Lung (tissue), 12 donors: ENCODE data around the gene ECD. TPM values are rescaled to one million over a fixed set of nuclear protein-coding genes. Genes with fewer than 3 reads are reported as not detected.

ENCODE experiments used
- ATAC-seq: fragments of 200-7000 bp; cut with Tn5 transposase; one replicate; pipeline ENCODE4 v1.9.1; 2020; ENCODE audit warnings: moderate number of reproducible peaks; ENCODE audit not compliant: insufficient read depth, low FRiP score
- DNase-seq, 3 donors: peaks; one replicate each; pipeline ENCODE4 v3.0.0-alpha.2; 2013 to 2017
- H3K27ac ChIP-seq, 2 donors: one replicate each; pipeline ENCODE4 v1.5.1; 2013; ENCODE audit warnings: mild to moderate bottlenecking in 2 of 2, moderate library complexity in 2 of 2, control low read depth in 1 of 2, inconsistent platforms in 1 of 2, low read depth in 1 of 2, low read length in 1 of 2
- H3K27me3 ChIP-seq, 3 donors: one replicate each; pipeline ENCODE4 v1.5.1; 2013; ENCODE audit warnings: low read length in 2 of 3; ENCODE audit not compliant: control insufficient read depth in 3 of 3, insufficient read depth in 3 of 3
- H3K36me3 ChIP-seq, 4 donors: one replicate each; pipeline ENCODE4 v1.5.1; 2013; ENCODE audit warnings: low read length in 4 of 4, mild to moderate bottlenecking in 1 of 4, moderate library complexity in 1 of 4; ENCODE audit not compliant: control insufficient read depth in 4 of 4, insufficient read depth in 4 of 4
- H3K4me1 ChIP-seq, 5 donors: one replicate each; pipeline ENCODE4 v1.5.1; 2013; ENCODE audit warnings: low read length in 5 of 5, mild to moderate bottlenecking in 2 of 5, moderate library complexity in 1 of 5; ENCODE audit not compliant: control insufficient read depth in 5 of 5, insufficient read depth in 5 of 5
- H3K4me3 ChIP-seq: one replicate; pipeline ENCODE4 v1.5.1; 2013; ENCODE audit warnings: mild to moderate bottlenecking, control low read depth, moderate library complexity
- H3K9ac ChIP-seq, 2 donors: one replicate each; pipeline ENCODE4 v1.5.1; 2013; ENCODE audit warnings: low read length in 2 of 2, control low read depth in 1 of 2; ENCODE audit not compliant: insufficient read depth in 1 of 2
- H3K9me3 ChIP-seq, 4 donors: one replicate each; pipeline ENCODE4 v1.5.1; 2013; ENCODE audit warnings: low read length in 3 of 4, mild to moderate bottlenecking in 1 of 4, moderate library complexity in 1 of 4; ENCODE audit not compliant: control insufficient read depth in 4 of 4, insufficient read depth in 3 of 4
- CTCF ChIP-seq: IDR thresholded peaks from 2 replicates; pipeline ENCODE4 v1.5.1; 2012; ENCODE audit warnings: mild to moderate bottlenecking; ENCODE audit errors: control extremely low read depth, extremely low read depth
- WGBS, 2 donors: extraction: QIAGEN DNeasy Blood & Tissue Kit; methylation state at CpG; one replicate each; pipeline ENCODE4 v1.1.7; 2013; 5-methylcytosine and 5-hydroxymethylcytosine counted together
- polyA plus RNA-seq, 2 donors: library from polyadenylated mRNA; stranded (reverse); fragments of 200-250 nt; gene quantifications; one replicate each; pipeline ENCODE4 v1.2.1, GENCODE V29; 2013
- total RNA-seq, 2 donors: library from RNA; depleted of rRNA in 1 of 2; stranded (reverse); fragments of >200 nt in 1 of 2; gene quantifications; one replicate each; pipeline ENCODE4 v1.2.1, GENCODE V29; 2014 to 2021
- donor health status: control.
- donor health status: control.
- donor health status: Bipolar disorder and iron deficiency.
- donor health status: healthy.
- donor health status: DM: yes; HTN: yes; CAD: no.

Gene ECD
- total and polyA plus RNA-seq, 4 donors = 11.2 to 29.5 (median 15.8) TPM

DNA sequence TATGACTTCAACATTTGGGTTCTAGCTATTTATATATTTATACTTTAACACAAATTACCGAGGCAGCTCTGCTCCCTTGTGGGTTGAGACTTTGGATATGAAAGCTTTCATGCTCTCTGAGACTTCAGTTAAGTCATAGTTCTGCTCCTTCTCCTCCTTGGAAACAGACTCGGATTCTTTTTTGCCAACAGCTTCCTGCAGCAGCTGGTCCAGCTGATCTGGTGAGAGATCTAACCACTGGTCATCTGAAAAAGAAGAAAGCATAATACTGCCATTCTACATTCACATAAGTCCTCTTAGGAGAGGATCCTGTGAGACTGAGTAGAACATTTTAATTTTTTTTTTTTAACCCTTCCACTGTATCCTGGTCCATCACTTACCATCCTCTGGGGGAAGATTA lies 28.6 kb downstream of the ECD start:
- Histone ChIP-seq H3K4me1 (no peaks in the 10 kb centered on the region), H3K9ac (no peak overlapping the region), H3K27me3 (no peaks in the 10 kb centered on the region), H3K27ac (no peak overlapping the region), H3K9me3 (no peaks in the 10 kb centered on the region), H3K36me3 (peaks cover 26 to 40% (median 29%) of the 10 kb centered on the region in 4 donors), H3K4me3 (no peak overlapping the region)
- TF ChIP-seq CTCF = no peak
- no peak for ATAC-seq
- 67 to 77% methylated on average over 2 of the region's 2 CpGs for WGBS, 2 donors
- DNase-seq = no peak

DNA sequence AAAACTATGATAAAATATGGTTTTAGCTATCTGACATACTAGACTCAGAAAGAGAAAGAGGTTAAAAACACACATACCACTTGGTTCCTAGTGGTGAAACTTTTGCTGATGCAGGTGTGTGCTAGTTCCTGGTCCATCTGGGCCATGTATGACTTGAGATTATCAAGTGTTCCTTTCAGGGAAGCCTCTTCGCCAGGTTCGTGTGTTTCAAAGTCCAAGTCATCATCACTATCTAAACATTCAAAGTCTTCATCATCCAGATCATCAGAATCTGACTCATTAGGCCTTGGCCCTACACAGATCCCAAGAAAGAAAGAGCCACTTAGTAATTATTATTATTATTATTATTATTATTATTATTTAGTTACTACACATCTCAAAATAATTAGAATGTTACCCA lies 31.2 kb downstream of the ECD start:
- no peak for ATAC-seq
- Histone ChIP-seq H3K27me3 (no peaks in the 10 kb centered on the region), H3K9me3 (no peaks in the 10 kb centered on the region), H3K27ac (no peak overlapping the region), H3K9ac (no peak overlapping the region), H3K4me3 (no peak overlapping the region), H3K4me1 (no peaks in the 10 kb centered on the region), H3K36me3 (peaks cover 23 to 35% (median 27%) of the 10 kb centered on the region in 4 donors)
- no peak for DNase-seq
- 91 to 94% methylated on average over 2 of the region's 2 CpGs for WGBS, 2 donors
- no peak for TF ChIP-seq CTCF

GRCh38 chr10:73134727-73135126 lies 33.1 kb downstream of the ECD start:
- ATAC-seq = no peak
- Histone ChIP-seq H3K36me3 (peaks cover 20 to 44% (median 34%) of the 10 kb centered on the region in 4 donors), H3K4me1 (no peaks in the 10 kb centered on the region), H3K4me3 (no peak overlapping the region), H3K9me3 (no peaks in the 10 kb centered on the region), H3K27me3 (no peaks in the 10 kb centered on the region), H3K9ac (no peak overlapping the region), H3K27ac (no peak overlapping the region)
- DNase-seq = no peak
- no peak for TF ChIP-seq CTCF
- 95 to 98% methylated on average over 3 of the region's 3 CpGs for WGBS, 2 donors
